Tibial nerve (tissue), 3 donors: ENCODE data around the gene INO80B.

Source experiments
- CTCF ChIP-seq, 5 experiments: fragments of 200-600 bp in 3 of 5; fragments of 450-650 bp in 2 of 5; sonication (generic) in 3 of 5; IDR thresholded peaks; one replicate each; pipeline ENCODE4 v1.5.1; 2016 to 2019; ENCODE audit warnings: antibody characterized with exemption in 5 of 5, mild to moderate bottlenecking in 3 of 5, moderate library complexity in 2 of 5
- POLR2A ChIP-seq, 2 donors: fragments of 450-650 bp; IDR thresholded peaks; one replicate each; pipeline ENCODE4 v1.6.1; 2017; ENCODE audit warnings: antibody characterized with exemption in 2 of 2, mild to moderate bottlenecking in 2 of 2, moderate library complexity in 2 of 2

- TF ChIP-seq POLR2A (IDR thresholded peaks at IDR 0.05) (no peak), CTCF (IDR thresholded peaks at IDR 0.05) (no peak)
Measured at GRCh38 chr2:74441690-74442482, 13.0 kb upstream of the INO80B start, which contains the start of gene RTKN.
